HG03135 (cell line): ENCODE measurements around the gene CCDC150.

Experiments used
- ATAC-seq: cut with Tn5 transposase; IDR thresholded peaks from one replicate; pipeline ENCODE4 v1.9.1; 2021; ENCODE audit warnings: mild to moderate bottlenecking, moderate library complexity; ENCODE audit not compliant: unreplicated experiment

Gene CCDC150

DNA sequence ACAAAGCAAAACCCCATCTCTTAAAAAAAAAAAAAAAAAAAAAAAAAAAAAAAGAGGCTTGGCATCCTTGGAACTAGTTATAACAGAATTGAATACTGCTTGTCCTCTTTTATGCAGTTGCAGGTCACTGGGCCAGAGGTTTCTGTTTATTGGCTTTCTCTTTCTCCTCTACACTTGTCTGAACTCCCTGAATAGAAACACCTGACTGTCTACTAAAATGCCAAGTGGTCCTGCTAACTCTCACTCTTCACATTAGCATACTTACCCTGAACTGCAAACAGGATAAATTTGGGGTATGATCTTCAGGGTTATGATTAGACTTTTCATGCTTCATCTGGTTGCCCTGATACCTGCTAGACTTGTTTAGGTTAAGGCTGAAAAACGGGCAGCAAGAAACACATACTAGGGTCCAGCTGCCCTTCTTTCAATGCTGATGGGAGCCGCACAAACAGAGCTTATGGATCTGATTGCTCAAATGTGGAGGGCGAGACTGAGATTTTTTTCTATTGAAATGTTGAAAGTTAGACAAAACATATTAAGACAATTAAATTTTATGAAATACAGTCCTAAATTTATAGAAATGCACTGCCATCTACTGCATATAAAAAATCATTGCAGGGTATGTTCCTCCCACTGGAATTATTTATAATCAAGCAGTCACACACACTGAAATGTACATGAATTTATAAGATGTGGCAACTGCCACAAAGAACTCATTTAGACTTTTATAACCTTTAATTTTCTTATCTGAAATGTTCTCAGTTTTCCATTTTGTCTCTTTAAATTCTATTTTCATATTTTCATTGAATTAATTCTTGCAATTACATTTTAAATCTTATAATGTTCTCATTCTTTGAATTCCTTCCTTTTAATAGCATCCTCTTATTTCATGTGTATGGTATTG, 119.2 kb downstream of the CCDC150 start:
- no peak for ATAC-seq

DNA sequence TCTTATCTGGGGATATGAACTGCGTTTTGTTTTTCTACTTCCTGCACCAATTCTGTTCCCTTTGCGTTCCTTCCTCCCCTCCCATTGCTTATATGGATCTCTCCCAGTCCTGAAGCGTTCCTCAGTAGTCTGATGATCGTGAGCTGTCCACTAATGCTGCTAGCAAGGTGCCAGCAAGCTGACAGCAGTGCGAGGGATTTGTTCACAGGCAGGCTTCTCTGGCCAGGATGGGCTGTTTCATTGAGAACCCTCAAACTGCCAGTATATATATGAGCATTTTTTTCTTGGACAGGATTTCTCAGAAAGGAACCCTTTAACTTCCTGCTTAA, 119.8 kb downstream of the CCDC150 start:
- no peak for ATAC-seq

DNA sequence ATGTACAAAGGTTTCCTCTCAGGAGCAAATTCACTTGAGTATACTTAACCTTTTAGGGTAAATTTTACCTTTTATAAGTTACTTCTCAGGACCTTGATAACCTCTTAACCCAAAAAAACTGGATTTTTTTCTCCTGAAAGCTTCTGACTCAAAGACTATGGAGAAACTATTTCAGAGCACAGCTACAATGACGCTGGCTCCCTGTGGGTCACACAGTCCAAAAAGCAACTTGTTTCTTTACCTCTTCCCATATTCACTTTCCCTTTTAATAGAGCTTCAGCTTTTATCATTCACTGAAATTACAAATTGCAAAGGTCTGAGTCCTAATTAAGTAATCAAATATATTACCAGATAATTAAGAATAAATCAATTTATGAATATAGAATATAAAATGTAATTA, 127.6 kb downstream of the CCDC150 start:
- no peak for ATAC-seq
